ENCODE results near the gene ANAPC2.

The ANAPC2 gene

GRCh38 chr9:137168904-137169856, 19.2 kb downstream of the ANAPC2 start:
- H3K27ac ChIP-seq = peak overlapping the region; percentile 98

GRCh38 chr9:137168573-137168903, 19.8 kb downstream of the ANAPC2 start:
- TF ChIP-seq CTCF (IDR thresholded peaks at IDR 0.05) (no peak), ZFX (IDR thresholded peaks at IDR 0.05; ENCODE audit: borderline replicate concordance) (no peak)
- peak overlapping the region; percentile 98 for H3K27ac ChIP-seq

More at GRCh38 chr9:137168904-137169856, 19.2 kb downstream of the ANAPC2 start:
- TF ChIP-seq CTCF (IDR thresholded peaks at IDR 0.05) = no peak
- no peak for TF ChIP-seq ZFX (IDR thresholded peaks at IDR 0.05; ENCODE audit: borderline replicate concordance)

DNA sequence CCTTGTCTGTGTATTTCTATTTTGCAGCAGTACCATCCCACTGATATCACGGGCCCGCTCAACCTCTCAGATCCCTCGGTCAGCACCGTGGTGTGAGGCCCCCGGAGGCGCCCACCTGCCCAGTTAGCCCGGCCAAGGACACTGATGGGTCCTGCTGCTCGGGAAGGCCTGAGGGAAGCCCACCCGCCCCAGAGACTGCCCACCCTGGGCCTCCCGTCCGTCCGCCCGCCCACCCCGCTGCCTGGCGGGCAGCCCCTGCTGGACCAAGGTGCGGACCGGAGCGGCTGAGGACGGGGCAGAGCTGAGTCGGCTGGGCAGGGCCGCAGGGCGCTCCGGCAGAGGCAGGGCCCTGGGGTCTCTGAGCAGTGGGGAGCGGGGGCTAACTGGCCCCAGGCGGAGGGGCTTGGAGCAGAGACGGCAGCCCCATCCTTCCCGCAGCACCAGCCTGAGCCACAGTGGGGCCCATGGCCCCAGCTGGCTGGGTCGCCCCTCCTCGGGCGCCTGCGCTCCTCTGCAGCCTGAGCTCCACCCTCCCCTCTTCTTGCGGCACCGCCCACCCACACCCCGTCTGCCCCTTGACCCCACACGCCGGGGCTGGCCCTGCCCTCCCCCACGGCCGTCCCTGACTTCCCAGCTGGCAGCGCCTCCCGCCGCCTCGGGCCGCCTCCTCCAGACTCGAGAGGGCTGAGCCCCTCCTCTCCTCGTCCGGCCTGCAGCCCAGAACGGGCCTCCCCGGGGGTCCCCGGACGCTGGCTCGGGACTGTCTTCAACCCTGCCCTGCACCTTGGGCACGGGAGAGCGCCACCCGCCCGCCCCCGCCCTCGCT, 20.4 kb downstream of the ANAPC2 start:
- no peak for TF ChIP-seq ZFX (IDR thresholded peaks at IDR 0.05; ENCODE audit: borderline replicate concordance)
- no peak for TF ChIP-seq CTCF (IDR thresholded peaks at IDR 0.05)
- H3K27ac ChIP-seq = peak overlapping the region; percentile 98

GRCh38 chr9:137167277-137167746, 21.0 kb downstream of the ANAPC2 start:
- TF ChIP-seq ZFX (IDR thresholded peaks at IDR 0.05; ENCODE audit: borderline replicate concordance) (no peak), CTCF (IDR thresholded peaks at IDR 0.05) (no peak)

GRCh38 chr9:137166380-137167229, 21.8 kb downstream of the ANAPC2 start:
- no peak for TF ChIP-seq CTCF (IDR thresholded peaks at IDR 0.05)
- no peak for TF ChIP-seq ZFX (IDR thresholded peaks at IDR 0.05; ENCODE audit: borderline replicate concordance)
- peak overlapping the region; percentile 98 for H3K27ac ChIP-seq

More at GRCh38 chr9:137167277-137167746, 21.0 kb downstream of the ANAPC2 start:
- H3K27ac ChIP-seq = peak overlapping the region; percentile 98

- TF ChIP-seq CTCF (IDR thresholded peaks at IDR 0.05) (no peak), ZFX (IDR thresholded peaks at IDR 0.05; ENCODE audit: borderline replicate concordance) (no peak)
- H3K27ac ChIP-seq = 0 out of 2 replicates have a peak overlapping the region, but pooled peaks have one; percentile 93
Measured at GRCh38 chr9:137165250-137165836, 23.0 kb downstream of the ANAPC2 start.

All from 22Rv1 (cell line).